Common myeloid progenitor, CD34-positive (primary cell): Measurements from ENCODE around the gene PTHLH.

Experiments
- CTCF ChIA-PET: fragments of 350-600 bp; sonication (Branson Sonifier 250); formaldehyde crosslinking; loops from one replicate; lab custom pipeline; 2021; ENCODE audit warnings: antibody characterized with exemption; lab: Charles Lee
- POLR2A ChIA-PET: fragments of 350-600 bp; sonication (Branson Sonifier 250); formaldehyde crosslinking; loops from one replicate; lab custom pipeline; 2021; ENCODE audit warnings: antibody characterized with exemption; lab: Charles Lee
- DNase-seq, 3 donors: peaks; one replicate each; pipeline versions ENCODE4 v3.0.0 to v3.0.0-alpha.2; 2013
- H3K27ac ChIP-seq, 2 experiments: 1 replicate in 1 of 2; 2 replicates in 1 of 2; pipeline ENCODE4 v1.7.0; 2013; ENCODE audit warnings: inconsistent platforms in 2 of 2, low read length in 2 of 2, mild to moderate bottlenecking in 2 of 2, low read depth in 1 of 2, moderate library complexity in 1 of 2; ENCODE audit not compliant: severe bottlenecking in 2 of 2, insufficient read depth in 1 of 2, poor library complexity in 1 of 2
- H3K27me3 ChIP-seq, 5 experiments: replicated peaks in 2 of 5; 1 replicate in 3 of 5; 2 replicates in 2 of 5; pipeline versions ENCODE4 v1.6.1 to v1.7.0; 2013; ENCODE audit warnings: low read length in 4 of 5, mild to moderate bottlenecking in 2 of 5, moderate library complexity in 2 of 5, inconsistent platforms in 1 of 5; ENCODE audit not compliant: insufficient read depth in 5 of 5, control insufficient read depth in 4 of 5
- H3K36me3 ChIP-seq, 4 experiments: 1 replicate in 2 of 4; 2 replicates in 2 of 4; pipeline versions ENCODE4 v1.6.1 to v1.7.0; 2013; ENCODE audit warnings: low read length in 3 of 4, control low read depth in 1 of 4, mild to moderate bottlenecking in 1 of 4; ENCODE audit not compliant: control insufficient read depth in 4 of 4, insufficient read depth in 4 of 4
- H3K4me1 ChIP-seq, 4 experiments: 1 replicate in 3 of 4; 2 replicates in 1 of 4; pipeline versions ENCODE4 v1.6.1 to v1.7.1; 2013; ENCODE audit warnings: low read length in 3 of 4, mild to moderate bottlenecking in 3 of 4, control low read depth in 1 of 4, inconsistent platforms in 1 of 4, moderate library complexity in 1 of 4; ENCODE audit not compliant: control insufficient read depth in 4 of 4, insufficient read depth in 4 of 4; ENCODE audit errors: control extremely low read depth in 1 of 4
- H3K4me3 ChIP-seq, 7 experiments: 1 replicate in 4 of 7; 2 replicates in 3 of 7; pipeline versions ENCODE4 v1.5.1 to v1.7.0; 2013; ENCODE audit warnings: mild to moderate bottlenecking in 7 of 7, low read length in 6 of 7, moderate library complexity in 6 of 7, inconsistent platforms in 2 of 7, low read depth in 2 of 7, control low read depth in 1 of 7; ENCODE audit not compliant: insufficient read depth in 4 of 7, control insufficient read depth in 1 of 7; ENCODE audit errors: extremely low read depth in 1 of 7
- H3K9me3 ChIP-seq, 5 experiments: 1 replicate in 4 of 5; 2 replicates in 1 of 5; pipeline versions ENCODE4 v1.6.1 to v1.7.1; 2013; ENCODE audit warnings: low read length in 4 of 5, mild to moderate bottlenecking in 2 of 5, inconsistent platforms in 1 of 5, low read depth in 1 of 5, moderate library complexity in 1 of 5; ENCODE audit not compliant: control insufficient read depth in 4 of 5, insufficient read depth in 2 of 5; ENCODE audit errors: control extremely low read depth in 1 of 5
- WGBS: methylation state at CpG from one replicate; pipeline ENCODE4 v1.1.5; 2013; ENCODE audit not compliant: insufficient coverage; 5-methylcytosine and 5-hydroxymethylcytosine counted together

PTHLH gene

GRCh38 chr12:27951898-27952297, 20.6 kb downstream of the PTHLH start:
- Histone ChIP-seq H3K4me1 (no peaks in the 10 kb centered on the region), H3K27ac (no peak overlapping the region), H3K36me3 (no peaks in the 10 kb centered on the region), H3K4me3 (no peak overlapping the region), H3K9me3 (no peaks in the 10 kb centered on the region), H3K27me3 (peaks cover 2 to 12% (median 3%) of the 10 kb centered on the region in 5 experiments)
- ChIA-PET POLR2A (interaction anchor here (0.7 kb wide), 1 partner anchor 12 kb away, joined by 3 read pairs; no protein-coding TSS in a partner anchor), CTCF (interaction anchor here (1.3 kb wide), 1 partner anchor 11 kb away, joined by 5 read pairs; no protein-coding TSS in a partner anchor)
- WGBS: 88% methylated on average over 7 of the region's 7 CpGs
- no peak for DNase-seq

DNA sequence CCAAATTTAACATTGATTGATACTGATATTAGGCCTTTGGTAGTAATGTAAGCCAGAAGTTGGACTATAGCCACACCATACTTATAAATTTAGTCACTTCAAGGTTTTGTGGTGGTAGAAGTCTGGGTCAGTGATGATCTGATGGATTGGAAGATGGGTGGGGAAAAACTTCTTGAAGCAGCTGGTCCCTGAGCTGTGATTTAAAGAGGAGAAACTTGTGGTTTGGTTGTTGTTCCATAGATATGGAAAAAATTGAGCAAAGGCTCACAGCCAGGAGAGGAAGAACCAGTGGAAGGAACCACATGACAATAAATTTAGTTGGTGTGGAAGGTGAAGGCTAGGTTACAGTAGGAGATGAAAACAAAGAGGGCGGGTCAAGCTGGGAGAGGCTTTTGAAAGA, 26.1 kb downstream of the PTHLH start:
- Histone ChIP-seq H3K27ac (no peak overlapping the region), H3K9me3 (no peaks in the 10 kb centered on the region), H3K4me1 (no peaks in the 10 kb centered on the region), H3K4me3 (no peak overlapping the region), H3K27me3 (peaks cover 0 to 3% (median 0%) of the 10 kb centered on the region in 5 experiments), H3K36me3 (no peaks in the 10 kb centered on the region)
- ChIA-PET CTCF (interaction anchor here (4.8 kb wide), 1 partner anchor 212 kb away, joined by 22 read pairs; no protein-coding TSS in a partner anchor), POLR2A (no interaction called here)
- DNase-seq: no peak
- WGBS: 100% methylated on average over 1 of the region's 1 CpG

DNA sequence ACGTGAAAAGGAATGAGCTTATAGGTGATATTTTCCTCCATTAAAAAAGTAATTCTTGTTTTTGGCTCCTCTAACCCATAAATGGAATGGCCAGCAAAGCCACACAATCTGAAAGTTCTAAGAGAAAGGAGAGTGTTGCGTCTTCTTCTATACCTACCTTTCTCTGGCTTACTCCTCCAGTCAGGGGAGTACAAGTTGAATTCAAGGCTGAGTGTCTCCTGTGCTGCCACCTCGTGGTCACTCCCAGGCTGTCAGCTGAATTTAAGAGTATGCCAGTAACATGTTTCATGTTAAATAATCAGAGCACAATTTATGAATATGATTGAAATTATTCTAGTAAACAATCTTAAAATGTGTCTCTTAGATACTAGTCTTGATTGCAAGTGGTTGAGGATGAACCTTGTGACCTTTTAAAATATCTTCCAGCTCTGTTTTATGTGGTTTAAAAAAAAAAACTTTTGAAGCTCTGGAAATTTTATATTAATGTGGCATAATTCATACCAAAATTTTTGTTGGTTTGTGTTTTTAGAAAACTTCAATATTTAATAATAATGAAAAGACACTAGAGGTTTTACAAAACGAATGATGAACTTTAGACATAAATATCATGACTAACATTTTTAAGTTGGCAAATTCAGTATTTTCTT, 31.7 kb downstream of the PTHLH start:
- H3K9me3 ChIP-seq: no peaks in the 10 kb centered on the region
- no peaks in the 10 kb centered on the region for H3K36me3 ChIP-seq
- peak; percentile 70 to 87 (median 78) for DNase-seq
- ChIA-PET POLR2A (no interaction called here), CTCF (interaction anchor here (0.5 to 1.4 kb wide), 8 partner anchors 12 to 207 kb away, joined by 3 to 6 read pairs (median 3); no protein-coding TSS in a partner anchor)
- H3K27ac ChIP-seq: no peak overlapping the region
- H3K4me1 ChIP-seq: no peaks in the 10 kb centered on the region
- H3K27me3 ChIP-seq: peaks cover 0 to 3% (median 0%) of the 10 kb centered on the region in 5 experiments
- no CpG with 5 or more reads among the region's 4 CpGs for WGBS
- no peak overlapping the region for H3K4me3 ChIP-seq

- Histone ChIP-seq H3K27ac (no peak overlapping the region), H3K9me3 (no peaks in the 10 kb centered on the region), H3K4me3 (no peak overlapping the region), H3K27me3 (peaks cover 0 to 3% (median 0%) of the 10 kb centered on the region in 5 experiments), H3K36me3 (no peaks in the 10 kb centered on the region), H3K4me1 (no peaks in the 10 kb centered on the region)
- 63% methylated on average over 2 of the region's 4 CpGs for WGBS
- POLR2A ChIA-PET: no interaction called here
- no peak for DNase-seq
- CTCF ChIA-PET: interaction anchor here (0.7 to 1.4 kb wide), 5 partner anchors 12 to 206 kb away, joined by 3 to 6 read pairs (median 3); no protein-coding TSS in a partner anchor
These were observed 32.3 kb downstream of the PTHLH start for GRCh38 chr12:27940245-27940644.

- CTCF ChIA-PET: no interaction called here
- Histone ChIP-seq H3K27me3 (no peaks in the 10 kb centered on the region), H3K4me3 (no peak overlapping the region), H3K4me1 (no peaks in the 10 kb centered on the region), H3K27ac (no peak overlapping the region), H3K9me3 (no peaks in the 10 kb centered on the region), H3K36me3 (no peaks in the 10 kb centered on the region)
- DNase-seq: no peak
- no CpG with 5 or more reads among the region's 2 CpGs for WGBS
- POLR2A ChIA-PET: no interaction called here
These were observed 34.8 kb downstream of the PTHLH start for GRCh38 chr12:27937768-27938167.

GRCh38 chr12:27936196-27936595, 36.3 kb downstream of the PTHLH start:
- no peak for DNase-seq
- H3K4me3 ChIP-seq: no peak overlapping the region
- no peaks in the 10 kb centered on the region for H3K36me3 ChIP-seq
- no peak overlapping the region for H3K27ac ChIP-seq
- POLR2A ChIA-PET: no interaction called here
- no peaks in the 10 kb centered on the region for H3K4me1 ChIP-seq
- H3K27me3 ChIP-seq: no peaks in the 10 kb centered on the region
- WGBS: 100% methylated on average over 2 of the region's 3 CpGs
- H3K9me3 ChIP-seq: no peaks in the 10 kb centered on the region
- CTCF ChIA-PET: interaction anchor here (1.0 kb wide), 1 partner anchor 13 kb away, joined by 3 read pairs; no protein-coding TSS in a partner anchor

- 100% methylated on average over 1 of the region's 1 CpG for WGBS
- DNase-seq: no peak
- H3K4me3 ChIP-seq: no peak overlapping the region
- CTCF ChIA-PET: no interaction called here
- no peaks in the 10 kb centered on the region for H3K4me1 ChIP-seq
- POLR2A ChIA-PET: no interaction called here
- H3K36me3 ChIP-seq: no peaks in the 10 kb centered on the region
- no peaks in the 10 kb centered on the region for H3K9me3 ChIP-seq
- no peak overlapping the region for H3K27ac ChIP-seq
- no peaks in the 10 kb centered on the region for H3K27me3 ChIP-seq
These were observed 38.3 kb downstream of the PTHLH start for GRCh38 chr12:27934276-27934675.
